Nephron (organoid): ENCODE data around the gene RTBDN.
"Not testable (repeated sequence)": the region's sequence is repeated elsewhere in the genome, so short reads cannot be mapped to it uniquely, and the experiment has no call there.

ENCODE experiments used
- H3K27ac Mint-ChIP-seq, 3 experiments: 2 replicates each; pipeline ENCODE4 v1.8.0; 2020; ENCODE audit warnings: mixed read lengths in 3 of 3, mild to moderate bottlenecking in 2 of 3, moderate library complexity in 1 of 3
- H3K27me3 Mint-ChIP-seq: 2 replicates; pipeline ENCODE4 v1.8.0; 2021; ENCODE audit warnings: low read depth, mild to moderate bottlenecking, moderate library complexity, mixed read lengths
- H3K36me3 Mint-ChIP-seq: 2 replicates; pipeline ENCODE4 v1.8.0; 2020; ENCODE audit warnings: low read depth, mixed read lengths
- H3K4me1 Mint-ChIP-seq: 2 replicates; pipeline ENCODE4 v1.8.0; 2020; ENCODE audit warnings: mixed read lengths
- H3K4me3 Mint-ChIP-seq, 3 experiments: 2 replicates each; pipeline ENCODE4 v1.8.0; 2020; ENCODE audit warnings: mild to moderate bottlenecking in 3 of 3, mixed read lengths in 3 of 3, moderate library complexity in 2 of 3
- H3K9me3 Mint-ChIP-seq: 2 replicates; pipeline ENCODE4 v1.8.0; 2020; ENCODE audit warnings: mixed read lengths
- TF ChIP-seq, protein P1 (sequence below), 3 experiments: fragments of 200-600 bp; sonication (generic); IDR thresholded peaks; one replicate each; pipeline ENCODE4 v1.5.0; 2021; ENCODE audit warnings: antibody characterized with exemption in 3 of 3; ENCODE audit not compliant: unreplicated experiment in 3 of 3

The RTBDN gene

DNA sequence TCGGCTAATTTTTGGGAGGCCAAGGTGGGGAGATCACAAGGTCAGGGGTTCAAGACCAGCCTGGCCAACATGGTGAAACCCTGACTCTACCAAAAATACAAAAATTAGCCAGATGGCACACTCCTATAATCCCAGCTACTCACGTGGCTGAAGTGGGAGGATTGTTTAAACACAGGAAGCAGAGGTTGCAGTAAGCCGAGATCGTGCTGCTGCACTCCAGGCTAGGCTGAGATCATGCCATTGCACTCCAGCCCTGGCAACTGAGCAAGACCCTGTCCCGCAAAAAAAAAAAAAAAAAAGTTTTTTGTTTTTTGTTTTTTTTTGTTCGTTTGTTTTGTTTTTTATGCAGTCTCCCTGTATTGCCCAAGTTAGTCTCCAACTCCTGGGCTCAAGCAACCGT is 25.2 kb upstream of the RTBDN start:
- no peaks in the 10 kb centered on the region for H3K4me1 Mint-ChIP-seq

GRCh38 chr19:12858041-12858928 is 23.9 kb upstream of the RTBDN start:
- H3K4me3 Mint-ChIP-seq, result no peak overlapping the region
- H3K4me1 Mint-ChIP-seq, result no peaks in the 10 kb centered on the region
- TF ChIP-seq, protein P1, sequence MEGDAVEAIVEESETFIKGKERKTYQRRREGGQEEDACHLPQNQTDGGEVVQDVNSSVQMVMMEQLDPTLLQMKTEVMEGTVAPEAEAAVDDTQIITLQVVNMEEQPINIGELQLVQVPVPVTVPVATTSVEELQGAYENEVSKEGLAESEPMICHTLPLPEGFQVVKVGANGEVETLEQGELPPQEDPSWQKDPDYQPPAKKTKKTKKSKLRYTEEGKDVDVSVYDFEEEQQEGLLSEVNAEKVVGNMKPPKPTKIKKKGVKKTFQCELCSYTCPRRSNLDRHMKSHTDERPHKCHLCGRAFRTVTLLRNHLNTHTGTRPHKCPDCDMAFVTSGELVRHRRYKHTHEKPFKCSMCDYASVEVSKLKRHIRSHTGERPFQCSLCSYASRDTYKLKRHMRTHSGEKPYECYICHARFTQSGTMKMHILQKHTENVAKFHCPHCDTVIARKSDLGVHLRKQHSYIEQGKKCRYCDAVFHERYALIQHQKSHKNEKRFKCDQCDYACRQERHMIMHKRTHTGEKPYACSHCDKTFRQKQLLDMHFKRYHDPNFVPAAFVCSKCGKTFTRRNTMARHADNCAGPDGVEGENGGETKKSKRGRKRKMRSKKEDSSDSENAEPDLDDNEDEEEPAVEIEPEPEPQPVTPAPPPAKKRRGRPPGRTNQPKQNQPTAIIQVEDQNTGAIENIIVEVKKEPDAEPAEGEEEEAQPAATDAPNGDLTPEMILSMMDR (IDR thresholded peaks at IDR 0.05; ENCODE audit: unreplicated experiment in 3 of 3), result no peak
- H3K9me3 Mint-ChIP-seq, result peaks cover 6% of the 10 kb centered on the region
- peaks cover 5% of the 10 kb centered on the region for H3K27me3 Mint-ChIP-seq
- no peaks in the 10 kb centered on the region for H3K36me3 Mint-ChIP-seq
- no peak overlapping the region for H3K27ac Mint-ChIP-seq

More for the DNA sequence above, 25.2 kb upstream of the RTBDN start:
- TF ChIP-seq, protein P1 (IDR thresholded peaks at IDR 0.05; ENCODE audit: unreplicated experiment in 3 of 3), result no peak
- Mint-ChIP-seq H3K27ac (no peak overlapping the region), H3K27me3 (peaks cover 5% of the 10 kb centered on the region), H3K9me3 (peaks cover 6% of the 10 kb centered on the region), H3K36me3 (no peaks in the 10 kb centered on the region), H3K4me3 (no peak overlapping the region)

DNA sequence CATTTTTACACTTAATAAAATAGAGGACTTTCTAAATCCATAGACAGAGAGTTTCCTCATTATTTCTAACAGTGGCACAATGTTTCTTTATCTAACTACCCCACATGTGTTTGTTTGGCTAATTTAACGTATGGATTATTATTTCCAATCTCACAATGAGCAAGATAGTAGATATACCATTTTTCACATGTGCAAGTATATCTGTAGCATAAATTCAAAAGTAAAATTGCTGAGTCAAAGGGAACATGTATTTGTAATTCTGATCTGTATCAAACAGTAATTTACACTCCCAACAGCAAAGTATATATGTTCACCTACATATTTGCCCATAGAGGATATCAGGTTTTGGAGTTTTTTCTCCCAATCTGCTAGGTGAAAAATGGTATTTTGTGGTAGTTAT is 22.3 kb upstream of the RTBDN start:
- H3K27ac Mint-ChIP-seq, result no peak overlapping the region
- peaks cover 6% of the 10 kb centered on the region for H3K9me3 Mint-ChIP-seq
- TF ChIP-seq, protein P1 (IDR thresholded peaks at IDR 0.05; ENCODE audit: unreplicated experiment in 3 of 3), result no peak
- H3K36me3 Mint-ChIP-seq, result no peaks in the 10 kb centered on the region
- no peaks in the 10 kb centered on the region for H3K4me1 Mint-ChIP-seq
- H3K4me3 Mint-ChIP-seq, result no peak overlapping the region
- peaks cover 5% of the 10 kb centered on the region for H3K27me3 Mint-ChIP-seq

GRCh38 chr19:12847159-12848139 is 13.1 kb upstream of the RTBDN start:
- Mint-ChIP-seq H3K9me3 (no peaks in the 10 kb centered on the region), H3K27ac (no peak overlapping the region)

DNA sequence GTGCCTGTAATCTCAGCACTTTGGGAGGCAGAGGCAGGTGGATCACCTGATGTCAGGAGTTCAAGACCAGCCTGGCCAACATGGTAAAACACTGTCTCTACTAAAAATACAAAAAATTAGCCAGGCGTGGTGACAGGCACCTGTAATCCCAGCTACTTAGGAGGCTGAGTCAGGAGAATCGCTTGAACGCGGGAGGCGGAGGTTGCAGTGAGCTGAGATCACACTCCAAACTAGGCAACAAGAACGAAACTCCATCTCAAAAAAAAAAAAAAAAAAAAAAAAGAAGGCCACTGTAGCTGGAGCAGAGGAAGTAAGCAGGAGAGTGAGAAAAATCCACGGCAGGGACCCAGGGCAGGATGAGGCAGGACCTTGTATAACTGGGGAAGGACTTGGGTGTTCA is 12.2 kb upstream of the RTBDN start:
- H3K36me3 Mint-ChIP-seq, H3K4me3 Mint-ChIP-seq, H3K9me3 Mint-ChIP-seq, H3K27ac Mint-ChIP-seq, H3K4me1 Mint-ChIP-seq: not testable (repeated sequence)
- peaks cover 12% of the 10 kb centered on the region for H3K27me3 Mint-ChIP-seq

More at GRCh38 chr19:12847159-12848139, 13.1 kb upstream of the RTBDN start:
- Mint-ChIP-seq H3K4me1 (no peaks in the 10 kb centered on the region), H3K27me3 (peaks cover 6% of the 10 kb centered on the region), H3K36me3 (no peaks in the 10 kb centered on the region), H3K4me3 (peak overlapping the region in 2 of 3 experiments; percentile 51 to 69)
- TF ChIP-seq, protein P1 (IDR thresholded peaks at IDR 0.05; ENCODE audit: unreplicated experiment in 3 of 3), result peak; percentile 100
